Fibroblast of lung (primary cell): ENCODE measurements around the gene GABRB2.

ENCODE experiments used
- EZH2 ChIP-seq: IDR thresholded peaks from 2 replicates; pipeline ENCODE4 v1.5.1; 2012; ENCODE audit warnings: low read length, control low read depth, mild to moderate bottlenecking; ENCODE audit errors: missing control alignments
- TF ChIP-seq, protein P1 (sequence below), 2 donors: IDR thresholded peaks in 1 of 2; conservative IDR thresholded peaks in 1 of 2; 1 replicate in 1 of 2; 2 replicates in 1 of 2; pipeline ENCODE4 v1.5.1; 2011 to 2012; ENCODE audit warnings: low read length in 2 of 2, control low read depth in 1 of 2, inconsistent platforms in 1 of 2, low read depth in 1 of 2, mild to moderate bottlenecking in 1 of 2

DNA sequence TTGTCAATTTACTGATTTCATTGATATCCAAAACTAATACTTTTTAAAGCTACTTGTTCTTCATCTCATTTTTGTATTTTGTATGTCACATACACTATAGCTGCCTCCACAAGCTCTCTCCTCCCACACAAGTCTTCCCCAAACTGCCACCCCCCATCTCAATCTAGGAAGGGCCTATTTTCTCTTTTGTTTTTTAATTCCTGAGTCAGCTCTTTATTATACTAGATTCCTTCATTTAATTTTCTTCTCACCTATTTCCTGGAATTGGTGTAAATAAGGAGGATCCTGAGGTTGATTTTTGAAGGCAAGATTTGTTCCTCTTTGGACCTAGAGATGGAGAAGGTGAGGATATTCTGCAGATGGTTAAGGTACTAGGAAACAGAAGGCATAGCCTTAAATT lies 277.4 kb downstream of the GABRB2 start:
- TF ChIP-seq, protein P1, sequence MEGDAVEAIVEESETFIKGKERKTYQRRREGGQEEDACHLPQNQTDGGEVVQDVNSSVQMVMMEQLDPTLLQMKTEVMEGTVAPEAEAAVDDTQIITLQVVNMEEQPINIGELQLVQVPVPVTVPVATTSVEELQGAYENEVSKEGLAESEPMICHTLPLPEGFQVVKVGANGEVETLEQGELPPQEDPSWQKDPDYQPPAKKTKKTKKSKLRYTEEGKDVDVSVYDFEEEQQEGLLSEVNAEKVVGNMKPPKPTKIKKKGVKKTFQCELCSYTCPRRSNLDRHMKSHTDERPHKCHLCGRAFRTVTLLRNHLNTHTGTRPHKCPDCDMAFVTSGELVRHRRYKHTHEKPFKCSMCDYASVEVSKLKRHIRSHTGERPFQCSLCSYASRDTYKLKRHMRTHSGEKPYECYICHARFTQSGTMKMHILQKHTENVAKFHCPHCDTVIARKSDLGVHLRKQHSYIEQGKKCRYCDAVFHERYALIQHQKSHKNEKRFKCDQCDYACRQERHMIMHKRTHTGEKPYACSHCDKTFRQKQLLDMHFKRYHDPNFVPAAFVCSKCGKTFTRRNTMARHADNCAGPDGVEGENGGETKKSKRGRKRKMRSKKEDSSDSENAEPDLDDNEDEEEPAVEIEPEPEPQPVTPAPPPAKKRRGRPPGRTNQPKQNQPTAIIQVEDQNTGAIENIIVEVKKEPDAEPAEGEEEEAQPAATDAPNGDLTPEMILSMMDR (conservative IDR thresholded peaks at IDR 0.05 in 1 of 2, IDR thresholded peaks at IDR 0.05 in 1 of 2; ENCODE audit: low read depth in 1 of 2, low read length in 2 of 2), result no peak
- no peak for TF ChIP-seq EZH2
